H9 (cell line): ENCODE data around the gene SNX1. TPM values are rescaled to one million over a fixed set of nuclear protein-coding genes. Genes with fewer than 3 reads are reported as not detected.

Experiments used
- DNase-seq: peaks from one replicate; pipeline ENCODE4 v3.0.0-alpha.2; 2017
- H2AFZ ChIP-seq: one replicate; pipeline ENCODE4 v1.6.1; 2013; ENCODE audit warnings: mild to moderate bottlenecking, low read length, control low read depth, moderate library complexity
- H2AK5ac ChIP-seq: 2 replicates; pipeline ENCODE4 v1.6.1; 2013; ENCODE audit warnings: low read length, control low read depth, mixed read lengths; ENCODE audit not compliant: insufficient read length
- H2BK120ac ChIP-seq: one replicate; pipeline ENCODE4 v1.6.1; 2013; ENCODE audit warnings: low read depth, mild to moderate bottlenecking, low read length, control low read depth, inconsistent platforms; ENCODE audit not compliant: poor library complexity, severe bottlenecking
- H2BK12ac ChIP-seq: 2 replicates; pipeline ENCODE4 v1.6.1; 2013; ENCODE audit warnings: low read length, control low read depth, mixed read lengths, low read depth; ENCODE audit not compliant: insufficient read length
- H2BK15ac ChIP-seq: 2 replicates; pipeline ENCODE4 v1.6.1; 2013; ENCODE audit warnings: low read depth, low read length, control low read depth
- H2BK20ac ChIP-seq: one replicate; pipeline ENCODE4 v1.6.1; 2013; ENCODE audit warnings: low read depth, mild to moderate bottlenecking, low read length, control low read depth, inconsistent platforms; ENCODE audit not compliant: poor library complexity, severe bottlenecking
- H2BK5ac ChIP-seq: 2 replicates; pipeline ENCODE4 v1.6.1; 2013; ENCODE audit warnings: low read length, control low read depth, mixed read lengths; ENCODE audit not compliant: insufficient read length
- H3K14ac ChIP-seq: 2 replicates; pipeline ENCODE4 v1.6.1; 2013; ENCODE audit warnings: low read length, control low read depth; ENCODE audit not compliant: insufficient read depth
- H3K18ac ChIP-seq: 2 replicates; pipeline ENCODE4 v1.6.1; 2013; ENCODE audit warnings: low read depth, mild to moderate bottlenecking, mixed read lengths, low read length, control low read depth; ENCODE audit not compliant: insufficient read length
- H3K23ac ChIP-seq: 2 replicates; pipeline ENCODE4 v1.6.1; 2013; ENCODE audit warnings: low read length, control low read depth, mixed read lengths, low read depth; ENCODE audit not compliant: insufficient read length
- H3K23me2 ChIP-seq: 2 replicates; pipeline ENCODE4 v1.6.1; 2013; ENCODE audit warnings: low read depth, mild to moderate bottlenecking, mixed read lengths, low read length, control low read depth; ENCODE audit not compliant: insufficient read length, poor library complexity, severe bottlenecking
- H3K27ac ChIP-seq: 2 replicates; pipeline ENCODE4 v1.5.1; 2013; ENCODE audit warnings: low read length, control low read depth, mixed read lengths, low read depth; ENCODE audit not compliant: insufficient read length
- H3K27me3 ChIP-seq: 2 replicates; pipeline ENCODE4 v1.6.1; 2013; ENCODE audit warnings: low read length, control low read depth, inconsistent platforms; ENCODE audit not compliant: insufficient read depth
- H3K4ac ChIP-seq: 2 replicates; pipeline ENCODE4 v1.6.1; 2013; ENCODE audit warnings: low read depth, mild to moderate bottlenecking, control low read depth, inconsistent platforms, low read length, moderate library complexity
- H3K4me1 ChIP-seq: 2 replicates; pipeline ENCODE4 v1.6.1; 2013; ENCODE audit warnings: low read length, control low read depth, inconsistent platforms; ENCODE audit not compliant: insufficient read depth
- H3K4me2 ChIP-seq: 2 replicates; pipeline ENCODE4 v1.6.1; 2013; ENCODE audit warnings: low read length, control low read depth, mixed read lengths; ENCODE audit not compliant: insufficient read length, insufficient read depth
- H3K56ac ChIP-seq: 2 replicates; pipeline ENCODE4 v1.6.1; 2013; ENCODE audit warnings: low read depth, mild to moderate bottlenecking, mixed read lengths, low read length, control low read depth; ENCODE audit not compliant: insufficient read length
- H3K79me1 ChIP-seq: 2 replicates; pipeline ENCODE4 v1.6.1; 2013; ENCODE audit warnings: low read depth, mild to moderate bottlenecking, moderate library complexity, low read length, control low read depth, inconsistent platforms; ENCODE audit not compliant: insufficient read depth, poor library complexity, severe bottlenecking
- H3K79me2 ChIP-seq: 2 replicates; pipeline ENCODE4 v1.6.1; 2013; ENCODE audit warnings: low read length, control low read depth, inconsistent platforms; ENCODE audit not compliant: insufficient read depth
- H3K9ac ChIP-seq: 2 replicates; pipeline ENCODE4 v1.6.1; 2013; ENCODE audit warnings: low read length, control low read depth, mixed read lengths; ENCODE audit not compliant: insufficient read length; ENCODE audit errors: extremely low read depth
- H3K9me3 ChIP-seq: one replicate; pipeline ENCODE4 v1.6.1; 2013; ENCODE audit warnings: low read depth, low read length, inconsistent platforms; ENCODE audit not compliant: control insufficient read depth
- H3T11ph ChIP-seq: one replicate; pipeline ENCODE4 v1.6.1; 2013; ENCODE audit warnings: mild to moderate bottlenecking, low read length, control low read depth, inconsistent platforms
- H4K20me1 ChIP-seq: one replicate; pipeline ENCODE4 v1.6.1; 2013; ENCODE audit not compliant: control insufficient read depth, insufficient read length, insufficient read depth
- H4K5ac ChIP-seq: 2 replicates; pipeline ENCODE4 v1.6.1; 2013; ENCODE audit warnings: low read depth, mild to moderate bottlenecking, mixed read lengths, low read length, control low read depth; ENCODE audit not compliant: insufficient read length
- H4K8ac ChIP-seq: replicated peaks from 2 replicates; pipeline ENCODE4 v1.6.1; 2013; ENCODE audit warnings: low read length, control low read depth, mixed read lengths, low read depth; ENCODE audit not compliant: insufficient read length
- H4K91ac ChIP-seq: 2 replicates; pipeline ENCODE4 v1.6.1; 2013; ENCODE audit warnings: low read depth, mild to moderate bottlenecking, moderate library complexity, mixed read lengths, low read length, control low read depth; ENCODE audit not compliant: insufficient read length
- H3K27ac Mint-ChIP-seq, 3 experiments: 2 replicates in 2 of 3; 3 replicates in 1 of 3; pipeline ENCODE4 v1.8.0; 2020 to 2021; ENCODE audit warnings: mixed read lengths in 3 of 3, mild to moderate bottlenecking in 1 of 3, moderate library complexity in 1 of 3
- H3K27me3 Mint-ChIP-seq: 2 replicates; pipeline ENCODE4 v1.8.0; 2021; ENCODE audit warnings: low read depth, mild to moderate bottlenecking, moderate library complexity, mixed read lengths
- H3K36me3 Mint-ChIP-seq, 3 experiments: 2 replicates in 2 of 3; 3 replicates in 1 of 3; pipeline ENCODE4 v1.8.0; 2020 to 2021; ENCODE audit warnings: low read depth in 3 of 3, mixed read lengths in 3 of 3; ENCODE audit not compliant: insufficient read depth in 1 of 3
- H3K4me1 Mint-ChIP-seq, 2 experiments: 2 replicates each; pipeline ENCODE4 v1.8.0; 2020; ENCODE audit warnings: mixed read lengths in 2 of 2
- H3K4me3 Mint-ChIP-seq, 2 experiments: 2 replicates in 1 of 2; 3 replicates in 1 of 2; pipeline ENCODE4 v1.8.0; 2020 to 2021; ENCODE audit warnings: mild to moderate bottlenecking in 2 of 2, mixed read lengths in 2 of 2, moderate library complexity in 1 of 2
- H3K9me3 Mint-ChIP-seq, 2 experiments: 2 replicates in 1 of 2; 3 replicates in 1 of 2; pipeline ENCODE4 v1.8.0; 2020; ENCODE audit warnings: mild to moderate bottlenecking in 2 of 2, mixed read lengths in 2 of 2, moderate library complexity in 1 of 2
- CTCF ChIP-seq: fragments of 200-600 bp; sonication (generic); conservative IDR thresholded peaks from 3 replicates; pipeline ENCODE4 v1.8.0; 2021; ENCODE audit warnings: antibody characterized with exemption, mild to moderate bottlenecking
- WGBS: extraction: QIAGEN DNeasy Blood & Tissue Kit; methylation state at CpG from one replicate; pipeline ENCODE4 v1.1.7; 2013; ENCODE audit warnings: missing lambda C conversion rate, low lambda C conversion rate, mixed read lengths; ENCODE audit not compliant: insufficient read length; ENCODE audit errors: extremely low coverage; 5-methylcytosine and 5-hydroxymethylcytosine counted together
- total RNA-seq: library from RNA; stranded (reverse); gene quantifications from 2 replicates; pipeline ENCODE4 v1.2.1, GENCODE V29; 2021

The SNX1 gene
- total RNA-seq, 1 experiment from 2014 or later: 58.8 TPM

GRCh38 chr15:64149893-64150578 is 54.3 kb downstream of the SNX1 start:
- H4K8ac ChIP-seq: no peak overlapping the region
- no peak overlapping the region for H2AK5ac ChIP-seq
- H2AFZ ChIP-seq: no peak overlapping the region
- no peak overlapping the region for H4K5ac ChIP-seq
- H3K23me2 ChIP-seq: peaks cover 6% of the 10 kb centered on the region
- H3K9me3 ChIP-seq: no peaks in the 10 kb centered on the region
- H3K79me2 ChIP-seq: no peaks in the 10 kb centered on the region
- Mint-ChIP-seq H3K27me3 (peaks cover 24% of the 10 kb centered on the region), H3K36me3 (peaks cover 1 to 6% (median 6%) of the 10 kb centered on the region in 3 experiments; a peak in 5 of 7 replicates), H3K9me3 (no peaks in the 10 kb centered on the region), H3K27ac (peak overlapping the region in 1 of 3 experiments; percentile 52; a peak in 1 of 7 replicates), H3K4me3 (peak overlapping the region; percentile 8 to 9; a peak in 3 of 5 replicates), H3K4me1 (peaks cover 19 to 22% of the 10 kb centered on the region in 2 experiments)
- H2BK15ac ChIP-seq: no peak overlapping the region
- no peak overlapping the region for H3K56ac ChIP-seq
- H3K18ac ChIP-seq: no peak overlapping the region
- H3T11ph ChIP-seq: no peak overlapping the region
- H4K91ac ChIP-seq: no peak overlapping the region
- H2BK120ac ChIP-seq: no peak overlapping the region
- H3K79me1 ChIP-seq: no peaks in the 10 kb centered on the region
- DNase-seq: no peak
- no peak overlapping the region for H3K27ac ChIP-seq
- H3K4me1 ChIP-seq: no peaks in the 10 kb centered on the region
- H2BK20ac ChIP-seq: no peak overlapping the region
- no peak overlapping the region for H2BK5ac ChIP-seq
- H3K4ac ChIP-seq: no peak overlapping the region
- no peak overlapping the region for H3K9ac ChIP-seq
- no peaks in the 10 kb centered on the region for H3K27me3 ChIP-seq
- no CpG with 5 or more reads among the region's 9 CpGs for WGBS
- no peak overlapping the region for H2BK12ac ChIP-seq
- H3K4me2 ChIP-seq: no peak overlapping the region
- no peak overlapping the region; the same call in 1 of the 2 replicates for H3K14ac ChIP-seq
- no peak overlapping the region for H3K23ac ChIP-seq
- TF ChIP-seq CTCF: no peak
- no peaks in the 10 kb centered on the region for H4K20me1 ChIP-seq
